Liver (tissue), 9 donors: ENCODE measurements around the gene ZFP62. TPM values are rescaled to one million over a fixed set of nuclear protein-coding genes. Genes with fewer than 3 reads are reported as not detected.

Experiments used
- DNase-seq: peaks from one replicate; pipeline ENCODE4 v3.0.0-alpha.2; 2017; ENCODE audit warnings: low spot score
- H3K27ac ChIP-seq, 2 donors: one replicate each; pipeline ENCODE4 v1.7.0; 2013; ENCODE audit warnings: inconsistent platforms in 2 of 2, low read length in 2 of 2, control low read depth in 1 of 2, low read depth in 1 of 2, mild to moderate bottlenecking in 1 of 2
- H3K27me3 ChIP-seq, 4 donors: one replicate each; pipeline versions ENCODE4 v1.6.1 to v1.7.0; 2013; ENCODE audit warnings: low read length in 3 of 4, inconsistent platforms in 1 of 4, mild to moderate bottlenecking in 1 of 4, moderate library complexity in 1 of 4; ENCODE audit not compliant: control insufficient read depth in 4 of 4, insufficient read depth in 4 of 4
- H3K36me3 ChIP-seq, 4 donors: one replicate each; pipeline versions ENCODE4 v1.6.1 to v1.7.0; 2013; ENCODE audit warnings: low read length in 3 of 4, mild to moderate bottlenecking in 3 of 4, low read depth in 1 of 4, moderate library complexity in 1 of 4; ENCODE audit not compliant: control insufficient read depth in 4 of 4, insufficient read depth in 3 of 4
- H3K4me1 ChIP-seq, 4 donors: one replicate each; pipeline versions ENCODE4 v1.6.1 to v1.7.0; 2013; ENCODE audit warnings: low read length in 3 of 4, mild to moderate bottlenecking in 3 of 4, moderate library complexity in 1 of 4; ENCODE audit not compliant: control insufficient read depth in 4 of 4, insufficient read depth in 4 of 4
- H3K4me3 ChIP-seq, 3 donors: one replicate each; pipeline versions ENCODE4 v1.6.1 to v1.7.0; 2013; ENCODE audit warnings: low read length in 3 of 3, control low read depth in 1 of 3, low read depth in 1 of 3, mild to moderate bottlenecking in 1 of 3
- H3K9ac ChIP-seq, 2 donors: one replicate each; pipeline ENCODE4 v1.7.0; 2013; ENCODE audit warnings: low read length in 2 of 2, mild to moderate bottlenecking in 2 of 2, moderate library complexity in 2 of 2, control low read depth in 1 of 2, low read depth in 1 of 2
- H3K9me3 ChIP-seq, 4 donors: one replicate each; pipeline versions ENCODE4 v1.6.1 to v1.7.0; 2013; ENCODE audit warnings: low read length in 3 of 4; ENCODE audit not compliant: control insufficient read depth in 4 of 4
- EGR1 ChIP-seq, 2 donors: IDR thresholded peaks; 2 replicates each; pipeline ENCODE4 v1.6.1; 2016 to 2018; ENCODE audit warnings: antibody characterized with exemption in 2 of 2, low read depth in 2 of 2
- FOXA1 ChIP-seq: IDR thresholded peaks from 2 replicates; pipeline ENCODE4 v1.6.1; 2016; ENCODE audit warnings: antibody characterized with exemption
- FOXA2 ChIP-seq: IDR thresholded peaks from 2 replicates; pipeline ENCODE4 v1.6.1; 2016; ENCODE audit warnings: antibody characterized with exemption
- GABPA ChIP-seq, 2 donors: IDR thresholded peaks in 1 of 2; conservative IDR thresholded peaks in 1 of 2; 2 replicates each; pipeline ENCODE4 v1.6.1; 2016; ENCODE audit warnings: antibody characterized with exemption in 2 of 2, mild to moderate bottlenecking in 1 of 2, moderate library complexity in 1 of 2
- HNF4A ChIP-seq, 2 donors: conservative IDR thresholded peaks; 2 replicates each; pipeline ENCODE4 v1.6.1; 2016; ENCODE audit warnings: antibody characterized with exemption in 2 of 2, mild to moderate bottlenecking in 2 of 2
- HNF4G ChIP-seq: IDR thresholded peaks from 2 replicates; pipeline ENCODE4 v1.6.1; 2016; ENCODE audit warnings: antibody characterized with exemption
- JUND ChIP-seq, 2 donors: IDR thresholded peaks; 2 replicates each; pipeline ENCODE4 v1.6.1; 2016; ENCODE audit warnings: antibody characterized with exemption in 2 of 2
- NR2F2 ChIP-seq: IDR thresholded peaks from 2 replicates; pipeline ENCODE4 v1.6.1; 2016; ENCODE audit warnings: antibody characterized with exemption
- RAD21 ChIP-seq, 2 donors: IDR thresholded peaks; 2 replicates each; pipeline ENCODE4 v1.6.1; 2016; ENCODE audit warnings: antibody characterized with exemption in 2 of 2, mild to moderate bottlenecking in 2 of 2
- RXRA ChIP-seq, 2 donors: IDR thresholded peaks; 2 replicates each; pipeline ENCODE4 v1.6.1; 2017 to 2018; ENCODE audit warnings: antibody characterized with exemption in 2 of 2, mild to moderate bottlenecking in 1 of 2
- SP1 ChIP-seq: IDR thresholded peaks from 2 replicates; pipeline ENCODE4 v1.6.1; 2018; ENCODE audit warnings: antibody characterized with exemption, mild to moderate bottlenecking
- TAF1 ChIP-seq: conservative IDR thresholded peaks from 2 replicates; pipeline ENCODE4 v1.6.1; 2016; ENCODE audit warnings: antibody characterized with exemption, mild to moderate bottlenecking
- YY1 ChIP-seq: IDR thresholded peaks from 2 replicates; pipeline ENCODE4 v1.6.1; 2016; ENCODE audit warnings: antibody characterized with exemption, mild to moderate bottlenecking
- WGBS: extraction: QIAGEN DNeasy Blood & Tissue Kit; methylation state at CpG from one replicate; pipeline ENCODE4 v1.1.7; 2013; 5-methylcytosine and 5-hydroxymethylcytosine counted together
- polyA plus RNA-seq, 2 donors: library from polyadenylated mRNA; stranded (reverse) in 1 of 2; unstranded in 1 of 2; fragments of 200-250 nt in 1 of 2; fragments of >200 nt in 1 of 2; fragmentation: Nextera tagmentation in 1 of 2; extraction: Ambion mirVana in 1 of 2; gene quantifications; one replicate each; pipeline versions ENCODE4 v1.2.1 to v1.2.3, GENCODE V29; 2013 to 2015
- total RNA-seq, 2 donors: library from RNA; depleted of rRNA; stranded (reverse); fragments of >200 nt; gene quantifications; one replicate each; pipeline ENCODE4 v1.2.3, GENCODE V29; 2014
- TF ChIP-seq, protein P1 (sequence below): IDR thresholded peaks from 2 replicates; pipeline ENCODE4 v1.6.1; 2016; ENCODE audit warnings: antibody characterized with exemption, mild to moderate bottlenecking
- TF ChIP-seq, protein P2 (sequence below): IDR thresholded peaks from 2 replicates; pipeline ENCODE4 v1.6.1; 2016; ENCODE audit warnings: antibody characterized with exemption
- TF ChIP-seq, protein P3 (sequence below): IDR thresholded peaks from 2 replicates; pipeline ENCODE4 v1.6.1; 2016; ENCODE audit warnings: antibody characterized with exemption
- TF ChIP-seq, protein P4 (sequence below): fragments of 150-350 bp; IDR thresholded peaks from 2 replicates; pipeline ENCODE4 v1.5.1; 2017; ENCODE audit warnings: improper control_type of control experiment, low read depth, low read length; ENCODE audit not compliant: missing input control
- TF ChIP-seq, protein P5 (sequence below): IDR thresholded peaks from 2 replicates; pipeline ENCODE4 v1.6.1; 2016; ENCODE audit warnings: antibody characterized with exemption
- donor health status: healthy.
- donor health status: healthy.
- donor health status: healthy.
- donor health status: healthy.
- donor health status: healthy.

The ZFP62 gene
- total and polyA plus RNA-seq, 4 donors: 3.4 to 8.8 (median 5.7) TPM

DNA sequence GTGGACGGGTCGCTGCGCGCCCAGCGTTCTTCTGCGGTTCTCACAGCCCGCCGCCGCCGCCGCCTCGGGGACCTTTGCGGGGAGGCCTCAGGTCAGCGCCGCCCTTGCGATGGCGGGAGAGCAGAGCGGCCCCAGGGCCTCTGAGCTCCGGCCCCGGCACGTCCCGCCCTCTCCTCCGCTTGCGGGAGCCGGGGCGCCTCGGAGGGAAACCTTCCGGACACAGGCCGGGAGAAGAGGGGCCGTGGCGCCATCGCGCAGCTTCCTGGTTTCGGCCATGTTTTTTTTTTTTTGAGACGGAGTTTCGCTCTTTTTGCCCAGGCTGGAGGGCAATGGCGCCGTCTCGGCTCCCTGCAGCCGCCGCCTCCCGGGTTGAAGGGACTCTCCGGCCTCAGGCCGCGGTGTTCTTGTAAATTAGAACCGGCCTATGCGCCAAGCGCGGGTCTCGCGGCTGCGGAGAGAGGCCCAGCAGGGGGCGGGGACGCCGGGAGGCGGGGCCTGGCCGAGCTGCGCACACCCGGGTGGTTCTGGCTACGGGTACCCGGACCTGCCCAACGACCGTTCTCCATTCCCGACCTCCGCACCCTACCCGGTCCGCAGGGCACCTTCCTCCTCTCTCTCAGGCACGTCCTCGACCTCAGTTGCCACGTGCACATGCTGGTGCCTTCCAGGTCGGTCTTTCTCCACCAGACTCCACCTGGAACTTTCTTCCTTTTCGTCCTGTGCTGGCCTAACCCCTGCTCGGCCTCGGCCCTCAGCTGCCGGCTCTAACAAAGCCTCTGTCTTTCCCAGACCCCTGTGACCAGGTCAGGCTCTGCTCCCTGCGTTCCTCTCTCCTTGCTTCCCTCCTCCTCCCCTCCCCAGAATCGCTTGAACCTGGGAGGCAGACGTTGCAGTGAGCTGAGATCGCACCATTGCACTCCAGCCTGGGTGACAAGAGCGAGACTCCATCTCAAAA is 29.7 kb downstream of the ZFP62 start (continued):
- TF ChIP-seq, protein P1, sequence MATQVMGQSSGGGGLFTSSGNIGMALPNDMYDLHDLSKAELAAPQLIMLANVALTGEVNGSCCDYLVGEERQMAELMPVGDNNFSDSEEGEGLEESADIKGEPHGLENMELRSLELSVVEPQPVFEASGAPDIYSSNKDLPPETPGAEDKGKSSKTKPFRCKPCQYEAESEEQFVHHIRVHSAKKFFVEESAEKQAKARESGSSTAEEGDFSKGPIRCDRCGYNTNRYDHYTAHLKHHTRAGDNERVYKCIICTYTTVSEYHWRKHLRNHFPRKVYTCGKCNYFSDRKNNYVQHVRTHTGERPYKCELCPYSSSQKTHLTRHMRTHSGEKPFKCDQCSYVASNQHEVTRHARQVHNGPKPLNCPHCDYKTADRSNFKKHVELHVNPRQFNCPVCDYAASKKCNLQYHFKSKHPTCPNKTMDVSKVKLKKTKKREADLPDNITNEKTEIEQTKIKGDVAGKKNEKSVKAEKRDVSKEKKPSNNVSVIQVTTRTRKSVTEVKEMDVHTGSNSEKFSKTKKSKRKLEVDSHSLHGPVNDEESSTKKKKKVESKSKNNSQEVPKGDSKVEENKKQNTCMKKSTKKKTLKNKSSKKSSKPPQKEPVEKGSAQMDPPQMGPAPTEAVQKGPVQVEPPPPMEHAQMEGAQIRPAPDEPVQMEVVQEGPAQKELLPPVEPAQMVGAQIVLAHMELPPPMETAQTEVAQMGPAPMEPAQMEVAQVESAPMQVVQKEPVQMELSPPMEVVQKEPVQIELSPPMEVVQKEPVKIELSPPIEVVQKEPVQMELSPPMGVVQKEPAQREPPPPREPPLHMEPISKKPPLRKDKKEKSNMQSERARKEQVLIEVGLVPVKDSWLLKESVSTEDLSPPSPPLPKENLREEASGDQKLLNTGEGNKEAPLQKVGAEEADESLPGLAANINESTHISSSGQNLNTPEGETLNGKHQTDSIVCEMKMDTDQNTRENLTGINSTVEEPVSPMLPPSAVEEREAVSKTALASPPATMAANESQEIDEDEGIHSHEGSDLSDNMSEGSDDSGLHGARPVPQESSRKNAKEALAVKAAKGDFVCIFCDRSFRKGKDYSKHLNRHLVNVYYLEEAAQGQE: peak; percentile 10
- TF ChIP-seq GABPA (IDR thresholded peaks at IDR 0.05 in 1 of 2, conservative IDR thresholded peaks at IDR 0.05 in 1 of 2): peak in 1 of 2 donors; percentile 67
- peak; percentile 66 for TF ChIP-seq TAF1
- peak; percentile 35 for TF ChIP-seq SP1
- TF ChIP-seq HNF4A (conservative IDR thresholded peaks at IDR 0.05): peak; percentile 51 to 67

DNA sequence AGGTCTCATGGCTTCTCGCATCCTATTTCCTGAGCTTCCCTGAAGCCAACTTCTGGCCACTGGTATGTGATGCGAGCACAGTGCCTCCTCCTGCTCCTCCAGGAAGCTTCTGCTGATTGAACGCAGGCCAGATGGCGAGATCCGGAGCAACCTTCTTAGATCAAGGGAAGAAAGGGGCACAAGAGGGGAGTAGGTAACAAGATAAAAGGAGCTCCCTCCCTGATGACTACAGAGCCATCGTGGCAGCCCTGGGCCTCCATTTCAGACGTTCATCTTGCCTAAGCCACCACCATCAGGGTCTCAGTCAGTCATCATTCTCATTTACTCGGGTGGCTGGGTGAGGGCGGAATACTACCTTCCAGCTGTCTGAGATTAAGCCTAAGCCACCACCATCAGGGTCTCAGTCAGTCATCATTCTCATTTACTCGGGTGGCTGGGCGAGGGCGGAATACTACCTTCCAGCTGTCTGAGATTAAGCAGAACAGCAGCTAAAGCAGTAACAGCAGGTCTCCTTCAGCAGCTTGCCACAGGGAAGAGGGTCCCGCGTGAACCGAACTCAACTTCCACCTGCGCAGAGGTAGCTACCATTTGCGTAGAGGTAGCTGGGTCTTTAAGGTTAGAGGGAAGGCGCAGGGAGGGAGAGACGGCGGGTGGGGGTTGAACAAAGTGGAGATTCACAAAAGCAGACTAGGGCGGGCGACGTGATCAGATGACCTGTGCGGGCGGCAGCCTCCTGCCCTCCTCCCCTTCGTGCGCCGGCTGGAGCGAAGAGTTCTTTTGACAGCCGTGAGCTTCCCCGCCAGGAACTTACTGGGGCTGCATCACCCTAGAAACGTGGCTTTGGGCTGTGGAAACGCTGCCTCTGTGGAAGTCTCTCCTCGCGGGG is 30.6 kb downstream of the ZFP62 start:
- 29% methylated on average over 35 of the region's 35 CpGs for WGBS
- peak overlapping the region; percentile 73 to 100 (median 88) for H3K4me3 ChIP-seq
- DNase-seq: peak; percentile 69
- peak overlapping the region; percentile 68 to 87 for H3K9ac ChIP-seq
- no peaks in the 10 kb centered on the region for H3K27me3 ChIP-seq
- peaks cover 3 to 31% (median 19%) of the 10 kb centered on the region in 4 donors for H3K4me1 ChIP-seq
- TF ChIP-seq FOXA1 (no peak), RAD21 (IDR thresholded peaks at IDR 0.05) (no peak), HNF4G (no peak), JUND (IDR thresholded peaks at IDR 0.05) (no peak), SP1 (no peak), GABPA (IDR thresholded peaks at IDR 0.05 in 1 of 2, conservative IDR thresholded peaks at IDR 0.05 in 1 of 2) (no peak), RXRA (IDR thresholded peaks at IDR 0.05) (no peak), YY1 (no peak), EGR1 (IDR thresholded peaks at IDR 0.05; ENCODE audit: low read depth in 2 of 2) (no peak), NR2F2 (no peak), TAF1 (no peak), FOXA2 (no peak), HNF4A (conservative IDR thresholded peaks at IDR 0.05) (no peak)
- TF ChIP-seq, protein P2, sequence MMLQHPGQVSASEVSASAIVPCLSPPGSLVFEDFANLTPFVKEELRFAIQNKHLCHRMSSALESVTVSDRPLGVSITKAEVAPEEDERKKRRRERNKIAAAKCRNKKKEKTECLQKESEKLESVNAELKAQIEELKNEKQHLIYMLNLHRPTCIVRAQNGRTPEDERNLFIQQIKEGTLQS: no peak
- TF ChIP-seq, protein P3, sequence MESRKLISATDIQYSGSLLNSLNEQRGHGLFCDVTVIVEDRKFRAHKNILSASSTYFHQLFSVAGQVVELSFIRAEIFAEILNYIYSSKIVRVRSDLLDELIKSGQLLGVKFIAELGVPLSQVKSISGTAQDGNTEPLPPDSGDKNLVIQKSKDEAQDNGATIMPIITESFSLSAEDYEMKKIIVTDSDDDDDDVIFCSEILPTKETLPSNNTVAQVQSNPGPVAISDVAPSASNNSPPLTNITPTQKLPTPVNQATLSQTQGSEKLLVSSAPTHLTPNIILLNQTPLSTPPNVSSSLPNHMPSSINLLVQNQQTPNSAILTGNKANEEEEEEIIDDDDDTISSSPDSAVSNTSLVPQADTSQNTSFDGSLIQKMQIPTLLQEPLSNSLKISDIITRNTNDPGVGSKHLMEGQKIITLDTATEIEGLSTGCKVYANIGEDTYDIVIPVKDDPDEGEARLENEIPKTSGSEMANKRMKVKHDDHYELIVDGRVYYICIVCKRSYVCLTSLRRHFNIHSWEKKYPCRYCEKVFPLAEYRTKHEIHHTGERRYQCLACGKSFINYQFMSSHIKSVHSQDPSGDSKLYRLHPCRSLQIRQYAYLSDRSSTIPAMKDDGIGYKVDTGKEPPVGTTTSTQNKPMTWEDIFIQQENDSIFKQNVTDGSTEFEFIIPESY: no peak
- TF ChIP-seq, protein P4, sequence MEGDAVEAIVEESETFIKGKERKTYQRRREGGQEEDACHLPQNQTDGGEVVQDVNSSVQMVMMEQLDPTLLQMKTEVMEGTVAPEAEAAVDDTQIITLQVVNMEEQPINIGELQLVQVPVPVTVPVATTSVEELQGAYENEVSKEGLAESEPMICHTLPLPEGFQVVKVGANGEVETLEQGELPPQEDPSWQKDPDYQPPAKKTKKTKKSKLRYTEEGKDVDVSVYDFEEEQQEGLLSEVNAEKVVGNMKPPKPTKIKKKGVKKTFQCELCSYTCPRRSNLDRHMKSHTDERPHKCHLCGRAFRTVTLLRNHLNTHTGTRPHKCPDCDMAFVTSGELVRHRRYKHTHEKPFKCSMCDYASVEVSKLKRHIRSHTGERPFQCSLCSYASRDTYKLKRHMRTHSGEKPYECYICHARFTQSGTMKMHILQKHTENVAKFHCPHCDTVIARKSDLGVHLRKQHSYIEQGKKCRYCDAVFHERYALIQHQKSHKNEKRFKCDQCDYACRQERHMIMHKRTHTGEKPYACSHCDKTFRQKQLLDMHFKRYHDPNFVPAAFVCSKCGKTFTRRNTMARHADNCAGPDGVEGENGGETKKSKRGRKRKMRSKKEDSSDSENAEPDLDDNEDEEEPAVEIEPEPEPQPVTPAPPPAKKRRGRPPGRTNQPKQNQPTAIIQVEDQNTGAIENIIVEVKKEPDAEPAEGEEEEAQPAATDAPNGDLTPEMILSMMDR: no peak
- TF ChIP-seq, protein P1: no peak
- TF ChIP-seq, protein P5, sequence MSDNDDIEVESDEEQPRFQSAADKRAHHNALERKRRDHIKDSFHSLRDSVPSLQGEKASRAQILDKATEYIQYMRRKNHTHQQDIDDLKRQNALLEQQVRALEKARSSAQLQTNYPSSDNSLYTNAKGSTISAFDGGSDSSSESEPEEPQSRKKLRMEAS: no peak
- H3K36me3 ChIP-seq: peaks cover 0 to 13% (median 10%) of the 10 kb centered on the region in 4 donors
- H3K27ac ChIP-seq: peak overlapping the region; percentile 94 to 97
- peaks cover 0 to 3% (median 0%) of the 10 kb centered on the region in 4 donors for H3K9me3 ChIP-seq
